ENCODE results near the gene HINT2.

The HINT2 gene

DNA sequence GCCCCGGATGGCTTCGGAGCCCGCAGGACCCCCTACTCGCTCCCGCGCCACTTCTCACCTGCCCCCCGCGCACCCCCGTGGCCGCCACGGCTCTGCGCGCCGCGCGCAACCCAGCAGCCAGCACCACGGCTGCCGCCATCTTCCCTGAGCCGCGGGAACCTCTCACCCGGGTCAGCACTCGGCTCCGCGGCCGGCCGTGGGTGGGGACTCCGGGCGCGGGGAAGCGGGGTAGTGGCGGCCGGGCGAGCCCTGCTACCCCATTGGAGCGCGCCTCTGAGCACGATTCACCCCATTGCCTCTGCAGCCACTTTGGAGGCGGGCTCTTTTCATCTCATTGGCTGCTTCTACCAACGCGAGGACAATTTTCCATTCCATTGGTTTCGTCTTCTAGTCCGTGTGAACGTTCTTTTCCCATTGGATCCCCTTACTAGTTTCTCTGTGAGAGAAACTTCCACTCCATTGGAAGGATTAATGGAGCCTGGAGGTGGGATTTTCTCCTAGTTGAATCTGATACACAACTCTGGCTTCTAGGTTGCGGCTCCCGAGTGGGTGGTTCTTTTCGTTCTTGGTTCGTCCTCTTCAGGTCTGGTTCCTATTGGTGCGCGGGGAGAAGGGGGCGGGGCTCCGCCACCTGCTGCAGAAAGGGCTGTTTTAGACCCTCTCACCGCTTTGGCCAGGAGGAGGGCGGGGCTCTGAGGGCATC lies at the start of gene HINT2:
Gene HINT2, minus strand, starts transcription at position 202 of the 703 bp plus-strand sequence. Its CDS starts 63 bp downstream, at position 139.
- DNase-seq (ENCODE audit: extremely low read depth in 1 of 2, low read depth in 1 of 2) = peak; percentile 90 to 99

GRCh38 chr9:35863583-35863982 lies 48.7 kb upstream of the HINT2 start:
- no peak for DNase-seq (ENCODE audit: extremely low read depth in 1 of 2, low read depth in 1 of 2)

DNA sequence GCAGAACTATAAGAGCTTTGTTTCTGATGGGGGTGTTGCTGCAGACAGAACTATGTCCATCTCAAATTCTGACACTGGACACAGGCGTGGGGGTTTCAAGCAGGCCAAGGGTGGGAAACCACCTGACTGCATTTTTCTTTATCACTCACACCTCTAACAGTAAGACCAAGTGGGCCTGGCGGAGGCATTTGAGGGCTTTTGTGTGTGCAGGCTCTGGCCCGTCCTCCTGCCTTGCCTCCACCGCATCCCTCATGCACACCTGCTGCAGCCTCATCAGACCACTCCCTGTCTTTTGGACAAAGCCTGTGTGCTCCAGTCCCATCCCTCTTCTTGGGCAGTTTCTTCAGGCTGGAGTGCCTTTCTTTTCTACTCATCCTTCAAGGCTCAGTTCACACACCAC lies 47.5 kb upstream of the HINT2 start:
- no peak for DNase-seq (ENCODE audit: extremely low read depth in 1 of 2, low read depth in 1 of 2)

DNA sequence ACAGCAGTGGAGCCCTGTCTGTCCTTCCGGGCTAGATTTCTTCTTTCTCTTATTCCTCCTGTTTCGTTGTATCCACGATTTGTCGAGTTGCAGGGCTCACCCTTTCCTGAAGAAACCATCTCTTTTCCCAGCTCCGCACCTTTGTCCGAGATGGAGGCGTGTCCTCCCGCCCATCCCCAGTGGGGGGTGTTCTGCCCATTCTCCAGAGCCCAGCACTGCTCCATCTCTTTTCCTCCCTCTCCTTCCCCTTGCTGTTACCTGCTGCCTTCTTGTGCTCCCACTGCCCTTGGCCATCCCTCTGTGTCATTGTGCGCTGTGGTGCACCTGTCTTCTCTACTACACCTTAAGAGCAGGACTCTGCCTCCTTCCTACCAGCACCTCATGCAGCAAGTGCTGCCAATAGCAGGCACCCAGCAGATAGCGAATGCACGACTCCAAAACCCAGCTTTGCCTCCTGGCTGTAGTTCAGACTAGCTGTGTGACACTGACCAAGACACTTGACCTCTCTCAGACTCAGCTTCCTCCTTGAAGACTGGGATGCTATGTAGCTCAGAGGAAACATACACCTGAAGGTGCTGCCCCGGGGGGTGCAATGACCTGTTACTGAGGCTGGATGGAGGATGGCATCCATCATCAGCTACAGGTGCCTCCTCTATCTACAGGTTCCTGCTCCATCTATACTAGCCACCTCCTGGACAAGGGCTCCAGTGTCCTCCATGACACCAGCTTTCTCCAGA lies 46.5 kb upstream of the HINT2 start:
- DNase-seq (ENCODE audit: extremely low read depth in 1 of 2, low read depth in 1 of 2) = no peak

DNA sequence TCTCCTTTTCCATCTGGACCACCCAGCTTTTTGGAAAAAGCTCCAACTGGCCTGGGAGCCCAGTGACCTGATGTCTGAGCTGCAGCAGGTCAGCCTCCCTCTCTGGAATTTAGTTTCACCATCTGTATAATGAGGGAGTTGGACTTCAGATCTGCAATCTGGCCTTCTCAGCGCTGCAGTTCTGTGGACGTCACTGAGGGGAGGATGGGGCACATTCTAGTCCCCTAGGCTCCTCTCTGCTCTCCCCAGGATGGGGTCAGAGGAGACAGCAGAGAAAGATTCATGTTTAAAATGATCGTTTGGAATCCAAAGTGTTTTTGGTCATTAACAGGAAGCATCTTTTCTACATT lies 45.1 kb upstream of the HINT2 start:
- no peak for DNase-seq (ENCODE audit: extremely low read depth in 1 of 2, low read depth in 1 of 2)

DNA sequence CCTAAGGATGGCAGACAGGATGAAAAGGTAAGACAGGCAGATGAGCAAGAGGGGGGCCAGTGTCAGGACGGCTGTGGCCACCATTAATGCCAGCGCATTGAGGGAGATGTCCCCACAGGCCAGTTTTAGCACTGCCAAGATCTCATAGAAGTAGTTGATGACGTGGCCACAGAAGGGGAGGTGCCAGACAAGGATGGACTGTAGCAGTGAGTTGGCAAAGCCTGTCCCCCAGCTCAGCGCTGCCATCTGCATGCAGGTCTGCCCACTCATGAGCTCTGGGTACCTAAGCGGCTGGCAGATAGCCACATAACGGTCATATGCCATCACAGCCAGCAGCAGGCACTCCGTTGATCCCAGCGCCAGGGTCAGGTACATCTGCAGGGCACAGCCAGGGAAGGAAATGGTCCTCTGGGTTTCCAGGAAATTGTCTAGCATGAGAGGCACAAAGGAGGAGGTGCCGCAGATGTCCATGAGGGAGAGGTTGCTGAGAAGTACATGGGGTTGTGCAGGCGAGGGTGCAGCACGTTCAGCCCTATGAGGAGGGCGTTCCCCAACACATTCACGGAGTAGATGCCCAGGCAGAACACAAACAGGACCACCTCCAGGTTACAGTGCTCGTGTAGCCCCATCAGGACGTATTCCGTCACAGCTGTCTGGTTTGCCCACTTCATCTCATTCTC lies 44.6 kb upstream of the HINT2 start:
- no peak for DNase-seq (ENCODE audit: extremely low read depth in 1 of 2, low read depth in 1 of 2)

DNA sequence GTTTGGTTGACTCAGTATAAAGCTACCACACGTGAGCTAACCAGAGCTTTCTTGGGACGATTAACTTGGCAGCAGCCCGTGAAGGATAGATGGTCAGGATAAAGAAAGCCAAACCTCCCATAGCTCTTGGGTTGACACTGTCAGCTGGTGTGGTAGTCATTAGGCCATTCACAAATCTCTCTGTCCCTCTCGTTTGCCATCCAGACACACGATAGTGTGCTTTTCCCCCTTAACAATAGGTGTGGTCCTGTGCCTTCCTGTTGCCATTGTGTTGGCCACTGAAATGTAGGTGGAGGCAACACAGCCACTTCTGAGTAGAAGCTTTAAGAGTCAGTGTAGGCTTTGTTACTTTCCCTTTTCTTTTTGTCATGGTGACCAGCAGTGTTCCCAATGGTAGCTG lies 43.6 kb upstream of the HINT2 start:
- no peak for DNase-seq (ENCODE audit: extremely low read depth in 1 of 2, low read depth in 1 of 2)

GRCh38 chr9:35856882-35857281 lies 42.0 kb upstream of the HINT2 start:
- no peak for DNase-seq (ENCODE audit: extremely low read depth in 1 of 2, low read depth in 1 of 2)

DNA sequence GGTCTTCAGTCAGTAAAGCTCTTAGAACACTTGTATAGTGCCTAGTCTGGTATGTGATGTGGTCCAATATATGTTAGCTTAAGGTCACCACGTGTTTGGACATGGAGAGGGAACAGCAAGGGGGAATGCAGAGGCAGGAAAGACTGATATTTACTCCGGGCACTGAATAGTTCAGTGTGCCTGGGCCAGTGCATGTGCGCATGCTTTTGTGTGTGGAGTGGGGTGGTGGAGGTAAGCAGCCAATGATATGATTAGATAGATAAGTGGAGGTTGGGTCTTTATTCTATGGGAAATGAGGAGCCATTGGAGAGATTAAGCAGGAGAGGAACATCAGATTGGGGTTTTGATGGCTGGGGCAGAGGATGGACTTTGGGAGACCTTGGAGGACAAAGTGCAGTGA lies 41.4 kb upstream of the HINT2 start:
- no peak for DNase-seq (ENCODE audit: extremely low read depth in 1 of 2, low read depth in 1 of 2)

DNA sequence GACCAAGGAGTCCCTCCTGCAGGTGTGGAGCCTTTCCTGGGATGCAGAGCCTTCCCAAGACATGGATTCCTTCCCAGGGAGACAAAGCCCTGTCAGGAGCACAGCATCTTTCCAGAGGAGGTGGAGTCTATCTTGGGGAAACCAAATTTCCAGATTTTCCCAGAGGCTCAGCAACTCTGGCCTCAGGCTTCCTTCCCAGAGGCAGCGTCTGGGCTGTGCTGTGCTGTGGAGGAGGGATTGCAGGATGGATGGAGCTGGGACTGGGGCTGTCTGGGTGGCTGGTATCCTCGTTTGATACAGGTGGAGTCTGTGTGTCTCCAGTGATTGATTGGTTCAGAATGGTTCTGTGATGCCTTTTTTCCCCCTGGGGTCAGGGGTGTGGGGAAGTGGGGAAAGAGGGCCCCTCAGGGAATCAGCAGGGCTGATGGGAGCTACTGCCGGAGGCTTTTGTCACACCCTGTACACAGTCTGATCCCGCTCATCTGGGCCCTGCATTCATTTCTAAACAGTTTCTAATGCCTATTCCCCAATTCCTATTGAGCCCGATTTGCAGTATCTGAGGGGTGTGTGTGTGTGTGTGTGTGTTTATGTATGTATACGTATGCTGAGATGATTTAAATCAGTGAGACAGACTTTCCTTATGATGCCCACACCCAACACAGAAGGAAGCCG lies 39.4 kb upstream of the HINT2 start:
- no peak for DNase-seq (ENCODE audit: extremely low read depth in 1 of 2, low read depth in 1 of 2)

DNA sequence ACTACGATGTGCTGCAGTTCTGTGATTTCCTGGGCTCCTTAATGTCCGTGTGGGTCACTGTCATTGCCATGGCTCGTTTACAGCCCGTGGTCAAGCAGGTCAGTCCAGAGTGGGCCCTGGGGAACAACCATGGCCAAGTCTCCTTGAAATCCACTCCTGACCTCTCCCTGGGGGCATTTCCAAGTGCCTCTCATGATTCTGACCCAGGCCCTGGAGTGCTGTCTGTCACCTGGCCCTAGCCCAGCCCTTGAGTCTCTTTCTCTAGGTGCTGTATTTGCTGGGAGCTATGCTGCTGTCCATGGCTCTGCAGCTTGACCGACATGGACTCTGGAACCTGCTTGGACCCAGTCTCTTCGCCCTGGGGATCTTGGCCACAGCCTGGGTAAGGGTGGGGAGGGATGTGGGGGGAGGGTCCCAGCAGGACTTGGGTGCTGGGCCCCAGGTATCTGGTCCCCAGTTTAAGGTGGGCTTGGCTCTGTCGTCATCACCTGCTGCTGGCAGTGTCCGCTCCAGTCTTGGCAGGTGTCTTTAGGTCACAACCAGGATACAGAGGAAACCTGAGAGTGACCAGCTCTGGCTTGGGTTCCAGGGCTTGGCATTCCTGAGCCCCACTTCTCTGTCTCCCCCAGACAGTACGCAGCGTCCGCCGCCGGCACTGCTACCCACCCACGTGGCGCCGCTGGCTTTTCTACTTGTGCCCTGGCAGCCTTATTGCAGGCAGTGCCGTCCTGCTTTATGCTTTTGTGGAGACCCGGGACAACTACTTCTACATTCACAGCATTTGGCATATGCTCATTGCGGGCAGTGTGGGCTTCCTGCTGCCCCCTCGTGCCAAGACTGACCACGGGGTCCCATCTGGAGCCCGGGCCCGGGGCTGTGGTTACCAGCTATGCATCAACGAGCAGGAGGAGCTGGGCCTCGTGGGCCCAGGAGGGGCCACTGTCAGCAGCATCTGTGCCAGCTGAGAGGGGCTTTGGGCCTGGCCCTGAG lies 38.3 kb upstream of the HINT2 start:
- no peak for DNase-seq (ENCODE audit: extremely low read depth in 1 of 2, low read depth in 1 of 2)

GRCh38 chr9:35852267-35852815 lies 37.5 kb upstream of the HINT2 start:
- DNase-seq (ENCODE audit: extremely low read depth in 1 of 2, low read depth in 1 of 2) = no peak

DNA sequence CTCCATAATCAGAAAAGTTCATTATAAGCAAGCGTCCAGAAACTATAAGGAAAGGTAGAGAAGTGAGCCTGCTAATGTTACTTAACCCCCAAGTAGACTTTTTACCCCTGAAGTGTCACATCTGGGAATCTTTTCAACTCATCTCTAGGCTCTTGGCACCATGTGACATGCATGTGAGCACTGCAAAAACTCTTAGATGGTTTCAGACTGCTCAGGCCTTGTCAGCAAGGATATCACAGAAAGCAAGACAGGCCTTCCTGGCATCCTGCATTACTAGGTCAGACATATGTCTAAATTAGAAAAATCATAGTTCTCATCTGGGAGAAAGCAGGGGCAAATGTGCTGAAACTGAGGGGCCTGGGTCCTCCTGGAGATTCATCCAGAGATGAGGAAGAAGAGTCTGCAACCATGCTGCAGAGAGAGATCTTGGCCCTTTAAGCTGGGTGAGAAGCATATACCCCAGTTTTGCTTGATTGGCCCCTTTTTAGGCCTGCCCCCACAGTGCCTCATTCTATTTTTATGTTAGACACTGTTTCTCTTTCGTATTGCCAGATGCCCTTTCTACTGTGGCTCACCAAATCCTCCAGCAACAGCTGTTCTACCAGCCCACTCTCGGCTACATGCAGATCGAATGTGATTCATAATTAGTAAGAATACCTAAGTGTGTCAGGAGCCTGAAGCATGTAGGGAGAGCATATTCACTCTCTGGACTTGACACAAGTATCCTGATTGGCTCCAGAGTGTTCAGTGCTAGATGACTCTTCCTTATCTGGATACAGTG lies 33.1 kb upstream of the HINT2 start:
- DNase-seq (ENCODE audit: extremely low read depth in 1 of 2, low read depth in 1 of 2) = peak; percentile 37 to 60

GRCh38 chr9:35845824-35846771 lies 31.3 kb upstream of the HINT2 start:
- DNase-seq (ENCODE audit: extremely low read depth in 1 of 2, low read depth in 1 of 2) = no peak

- DNase-seq (ENCODE audit: extremely low read depth in 1 of 2, low read depth in 1 of 2) = no peak
Measured at GRCh38 chr9:35844628-35845270, 29.9 kb upstream of the HINT2 start.

DNA sequence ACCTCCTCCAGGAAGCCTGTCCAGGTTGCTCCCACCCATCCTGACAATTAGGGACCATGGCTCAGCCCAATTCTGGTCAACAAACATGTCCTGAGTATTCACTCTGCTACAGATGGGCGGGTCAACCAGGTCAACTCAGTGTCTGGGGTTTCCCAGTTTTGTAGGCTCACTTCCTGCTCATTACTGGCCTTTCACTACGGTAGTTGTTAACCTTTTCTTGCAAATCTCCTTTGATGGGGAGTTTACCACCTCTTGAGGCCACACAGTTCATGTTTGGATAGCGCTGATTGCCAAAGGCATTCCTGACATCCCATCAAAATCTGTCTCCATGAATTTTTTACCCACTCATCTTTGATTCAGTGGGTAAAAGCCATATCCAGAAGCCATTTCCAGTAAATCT lies 28.0 kb upstream of the HINT2 start:
- DNase-seq (ENCODE audit: extremely low read depth in 1 of 2, low read depth in 1 of 2) = no peak

DNA sequence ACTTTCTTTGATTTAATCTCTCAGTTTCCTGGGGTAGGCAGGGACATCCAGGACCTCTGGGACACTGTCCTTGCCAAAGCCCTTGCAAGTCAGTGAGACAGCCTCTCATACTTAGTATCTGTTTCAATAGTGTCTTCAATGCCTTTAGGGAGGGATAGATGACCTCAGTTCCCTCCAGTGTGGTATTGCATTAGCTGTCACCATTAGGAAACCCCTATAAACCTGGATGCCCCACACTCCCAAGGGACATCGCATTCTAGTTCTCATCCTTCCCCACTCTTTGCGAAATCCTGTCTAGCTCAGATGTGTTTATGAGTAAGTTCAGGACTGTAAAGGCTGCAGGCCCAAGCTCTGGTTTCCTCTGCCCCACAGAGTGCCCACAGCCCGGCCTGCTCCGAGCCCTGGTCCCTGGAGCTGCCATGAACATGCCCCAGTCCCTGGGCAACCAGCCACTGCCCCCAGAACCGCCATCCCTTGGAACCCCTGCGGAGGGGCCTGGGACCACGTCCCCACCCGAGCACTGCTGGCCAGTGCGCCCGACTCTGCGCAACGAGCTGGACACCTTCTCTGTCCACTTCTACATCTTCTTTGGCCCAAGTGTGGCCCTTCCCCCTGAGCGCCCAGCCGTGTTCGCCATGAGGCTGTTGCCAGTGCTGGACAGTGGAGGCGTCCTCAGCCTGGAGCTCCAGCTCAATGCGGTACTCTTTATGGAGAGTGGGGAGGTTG lies 27.3 kb upstream of the HINT2 start:
- DNase-seq (ENCODE audit: extremely low read depth in 1 of 2, low read depth in 1 of 2) = no peak

All from stimulated activated CD8-positive, alpha-beta memory T cell treated with anti-CD3 and anti-CD28 coated beads, Interleukin-7, amount 100 ng/mL, for 48 hours (primary cell).